ENCODE results near the gene ECHS1.
"Not testable (repeated sequence)": the region's sequence is repeated elsewhere in the genome, so short reads cannot be mapped to it uniquely, and the experiment has no call there.

ECHS1 gene

DNA sequence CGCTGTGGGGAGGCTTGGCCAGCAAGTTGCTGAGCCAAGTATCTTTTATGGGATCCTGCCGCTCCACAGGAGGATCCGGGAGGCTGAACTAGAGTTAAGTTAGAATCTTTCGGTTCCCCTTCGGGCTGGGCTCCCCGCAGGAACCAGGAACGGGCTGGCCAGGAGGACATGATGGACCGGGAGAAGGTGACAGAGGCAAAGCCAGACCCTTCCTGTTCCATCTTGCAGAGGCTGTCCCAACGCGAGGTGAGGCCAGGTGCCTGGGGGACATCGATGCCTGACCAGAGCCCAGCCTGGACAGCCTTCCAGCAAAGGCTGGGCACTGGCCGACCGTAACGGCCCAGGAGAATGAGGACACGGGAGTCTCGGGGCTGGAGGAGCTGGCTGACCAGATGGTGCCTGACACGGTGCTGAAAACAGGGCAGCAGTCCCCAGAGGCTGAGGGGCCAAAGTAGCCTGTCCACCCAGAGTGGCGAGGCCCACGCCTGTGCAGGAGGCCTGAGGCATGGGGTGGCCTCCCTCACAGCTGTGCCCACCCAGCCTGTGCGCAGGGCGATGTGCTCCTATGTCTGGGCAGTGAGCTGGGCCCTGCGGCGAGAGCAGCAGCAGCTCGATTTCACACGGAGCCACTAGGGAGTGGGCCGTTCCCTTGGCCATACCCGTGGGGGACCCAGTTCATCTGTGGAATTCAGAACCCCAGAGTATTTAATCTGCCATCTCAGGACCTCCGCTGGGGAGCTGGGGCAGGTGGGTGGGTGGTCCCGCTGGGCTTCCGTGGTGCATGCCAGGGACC lies 4.1 kb upstream of the ECHS1 start:
- DNase-seq, result no peak

- not testable (repeated sequence) for DNase-seq
Observed at GRCh38 chr10:133376183-133376582, 3.0 kb upstream of the ECHS1 start.

- DNase-seq, result no peak
Observed at GRCh38 chr10:133375357-133376115, 2.4 kb upstream of the ECHS1 start.

DNA sequence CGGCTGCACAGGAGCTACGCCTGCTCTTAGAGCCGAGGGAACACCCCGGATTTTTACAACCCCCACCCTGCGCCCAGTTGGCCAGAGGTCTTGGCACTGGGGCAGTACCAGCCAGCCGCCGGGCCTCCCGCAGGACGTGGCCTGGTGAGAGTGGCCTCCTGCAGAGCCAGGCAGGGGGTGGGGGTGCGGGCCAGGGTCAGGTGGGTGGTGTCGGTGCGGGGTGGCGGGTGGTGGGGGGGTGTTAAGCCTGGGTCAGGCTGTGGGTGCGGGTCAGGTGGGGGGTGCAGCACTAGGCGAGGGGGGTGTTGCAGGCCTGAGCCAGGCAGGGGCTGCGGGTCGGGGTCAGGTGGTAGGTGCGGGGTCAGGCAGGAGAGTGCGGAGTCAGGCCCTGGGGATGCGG lies 647 bp downstream of the ECHS1 start:
- no peak for DNase-seq

- no peak for DNase-seq
Observed at GRCh38 chr10:133370030-133370786, 2.9 kb downstream of the ECHS1 start.

DNA sequence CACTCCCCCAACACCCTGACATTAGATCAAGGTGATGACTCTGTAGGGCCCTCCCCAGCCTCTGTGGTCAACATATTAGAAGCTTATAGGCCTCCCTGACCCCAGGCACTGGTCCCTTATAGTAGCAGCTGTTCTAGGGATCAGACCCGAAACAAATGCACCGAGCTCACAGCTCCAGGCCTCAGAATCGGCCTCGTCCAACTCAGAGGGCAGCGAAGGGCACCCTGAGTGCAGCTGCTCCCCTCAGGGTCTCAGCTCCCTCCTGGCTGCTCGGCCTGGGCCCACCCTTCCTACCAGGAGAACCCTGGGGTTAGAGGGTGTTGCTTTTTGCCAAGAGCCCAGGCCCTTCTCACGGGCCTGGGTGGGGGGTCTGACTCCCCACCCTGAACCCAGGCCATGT lies 5.0 kb downstream of the ECHS1 start:
- no peak for DNase-seq

- not testable (repeated sequence) for DNase-seq
Observed at GRCh38 chr10:133367461-133367860, 5.7 kb downstream of the ECHS1 start.

- no peak for DNase-seq
Observed at GRCh38 chr10:133366751-133367150, 6.4 kb downstream of the ECHS1 start.

- no peak for DNase-seq
Observed at GRCh38 chr10:133366130-133366478, 7.0 kb downstream of the ECHS1 start.

- DNase-seq, result no peak
Observed at GRCh38 chr10:133365461-133366129, 7.6 kb downstream of the ECHS1 start.

GRCh38 chr10:133364645-133365431 lies 8.3 kb downstream of the ECHS1 start:
- DNase-seq, result no peak

DNA sequence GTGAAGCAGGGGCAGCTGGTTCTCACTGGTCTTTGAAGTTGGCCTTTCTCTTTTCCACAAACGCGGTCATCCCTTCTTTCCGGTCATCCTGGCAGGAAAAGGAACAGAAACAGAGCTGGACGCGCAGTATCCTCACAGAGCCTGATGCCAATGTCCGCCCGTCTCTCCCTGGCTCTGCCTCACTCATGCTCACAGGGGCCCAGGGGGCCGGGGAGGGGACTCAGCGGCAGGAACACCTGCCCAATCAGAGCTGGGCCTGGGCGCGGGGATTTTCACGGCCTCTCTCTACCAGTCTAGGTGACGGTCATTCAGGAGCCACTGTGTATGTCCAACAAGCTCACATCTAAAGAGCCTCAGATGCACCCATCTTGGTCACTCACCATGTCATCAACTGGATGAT lies 10.3 kb downstream of the ECHS1 start:
- DNase-seq, result no peak

GRCh38 chr10:133361773-133362441 lies 11.2 kb downstream of the ECHS1 start:
- DNase-seq, result no peak

- no peak for DNase-seq
Observed at GRCh38 chr10:133361227-133361626, 11.9 kb downstream of the ECHS1 start.

DNA sequence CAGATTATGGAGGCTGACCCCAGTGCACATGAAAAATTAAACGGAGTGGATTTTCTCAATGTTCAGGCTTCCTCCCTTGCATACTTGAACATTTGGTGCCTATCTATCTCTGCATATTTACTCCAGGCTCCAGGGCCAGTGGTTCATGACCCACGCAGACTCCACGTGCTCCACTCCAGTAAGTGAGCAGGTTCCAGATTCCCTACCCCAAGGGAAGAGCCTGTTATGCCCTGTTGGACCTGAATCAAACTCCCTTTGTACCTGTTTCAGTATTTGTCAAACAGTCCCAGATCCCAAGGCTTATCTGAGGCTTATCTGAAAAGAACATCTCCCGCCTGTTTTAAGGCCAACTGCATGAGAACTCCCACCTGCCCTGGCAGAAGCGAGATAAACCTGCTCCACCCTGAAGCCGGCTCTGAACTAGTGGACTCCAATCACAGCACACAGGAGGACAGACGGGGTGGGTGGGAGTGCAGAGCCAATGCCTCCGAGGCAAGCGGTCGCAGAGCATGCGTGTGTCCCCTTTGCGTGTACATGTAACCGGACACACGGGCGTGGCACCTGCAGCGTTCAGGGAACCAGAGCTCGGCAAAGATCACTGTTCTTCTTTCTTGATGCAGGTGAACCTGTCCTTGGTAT lies 13.1 kb downstream of the ECHS1 start:
- no peak for DNase-seq

DNA sequence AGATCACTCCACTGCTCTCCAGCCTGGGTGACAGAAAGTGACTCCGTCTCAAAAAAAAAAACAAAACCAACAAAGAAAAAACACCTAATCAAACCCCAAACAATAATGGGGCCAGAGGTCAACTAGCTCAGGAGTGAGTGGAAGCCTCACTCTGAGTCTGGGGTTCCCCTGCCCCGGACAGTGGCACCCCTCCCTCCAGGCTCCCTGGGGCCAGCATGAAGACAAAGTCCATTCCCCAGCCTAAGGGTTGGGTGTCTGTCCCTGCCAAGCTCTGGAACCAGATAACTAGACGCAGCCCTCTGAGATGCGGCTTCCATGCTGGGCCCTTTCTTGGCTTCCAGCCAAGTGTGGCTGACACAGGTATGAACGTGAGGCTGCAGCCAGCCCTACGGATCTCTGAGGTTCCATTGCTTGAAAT lies 13.6 kb downstream of the ECHS1 start:
- no peak for DNase-seq

GRCh38 chr10:133358925-133359310 lies 14.2 kb downstream of the ECHS1 start:
- DNase-seq, result no peak

DNA sequence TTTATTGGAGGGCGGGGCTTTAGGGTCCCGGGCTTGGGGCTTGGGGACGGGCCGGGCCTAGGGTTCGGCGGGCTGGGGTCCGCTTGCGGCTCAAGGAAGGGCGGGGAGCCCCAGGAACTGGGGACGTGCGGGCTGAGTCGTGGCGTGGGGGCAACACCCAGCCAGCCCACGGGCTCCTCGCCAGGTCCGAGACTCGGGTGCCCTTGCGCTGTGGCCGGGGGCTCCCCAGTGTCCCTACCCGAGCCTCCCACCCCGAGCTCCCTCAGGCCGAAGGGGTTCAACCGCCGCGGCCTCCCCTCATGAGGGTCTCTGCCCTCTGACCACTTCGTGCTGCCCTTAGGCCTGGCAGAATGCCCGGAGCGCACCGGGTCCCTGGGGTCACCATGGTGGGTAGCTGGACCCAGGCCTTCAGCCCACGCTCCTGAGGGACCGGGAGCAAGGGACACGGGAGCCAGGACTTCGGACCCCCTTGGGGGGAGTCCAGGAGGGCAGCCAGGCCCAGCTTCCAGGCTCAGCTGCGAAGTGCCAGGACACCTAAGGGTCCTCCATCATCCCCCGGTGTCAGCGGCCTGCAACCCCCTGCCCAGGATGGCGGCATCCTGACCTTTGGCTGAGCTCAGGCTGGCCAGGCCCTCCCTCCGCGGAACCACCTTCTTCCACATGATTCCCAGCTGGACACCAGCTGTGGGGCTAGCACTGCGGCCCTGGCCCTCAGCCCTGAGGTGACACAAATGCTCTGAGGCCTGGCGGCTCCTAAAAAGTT lies 14.8 kb downstream of the ECHS1 start:
- DNase-seq, result no peak

DNA sequence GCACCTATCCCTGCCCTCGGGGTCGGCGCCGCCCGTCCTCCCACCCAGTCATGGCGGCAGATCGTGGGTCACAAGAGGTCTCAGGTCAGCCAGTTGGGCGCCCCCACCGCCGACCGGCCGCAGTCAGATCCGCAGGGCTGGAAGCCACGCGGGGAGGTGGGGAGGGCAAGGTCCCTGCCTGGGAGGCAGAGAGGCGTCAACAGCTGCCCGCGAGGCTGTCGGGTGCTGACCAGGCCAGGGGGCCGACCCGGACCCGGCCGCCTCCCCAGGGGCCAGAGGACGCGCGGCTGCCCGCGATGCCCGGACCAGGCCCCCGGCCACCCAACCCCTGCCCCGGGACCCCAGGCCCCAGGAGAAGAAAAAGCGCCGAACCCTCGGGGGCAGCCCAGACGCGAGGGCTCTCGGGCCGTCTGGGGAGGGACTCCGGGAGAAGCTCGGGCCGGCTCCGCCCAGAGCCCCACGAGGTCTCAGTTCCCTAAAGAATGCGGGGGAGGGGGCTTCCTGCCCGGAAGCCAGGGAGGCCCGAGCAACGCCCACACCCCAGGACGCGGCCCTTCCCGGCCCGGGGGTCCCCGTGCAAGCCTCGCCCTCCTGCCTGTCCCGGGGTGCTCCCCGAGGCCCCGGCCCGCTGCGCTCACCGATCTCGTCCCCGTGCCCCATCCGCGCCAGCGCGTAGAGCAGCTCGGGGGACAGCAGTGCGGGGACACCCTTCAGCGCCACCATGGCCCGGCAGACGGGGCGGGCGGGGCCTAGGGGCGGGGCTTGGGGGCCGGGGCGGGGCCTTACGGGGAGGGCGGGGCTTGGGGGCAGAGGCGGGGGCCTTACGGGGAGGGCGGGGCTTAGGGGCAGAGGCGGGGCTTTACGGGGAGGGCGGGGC lies 15.6 kb downstream of the ECHS1 start, which contains the start of gene FUOM:
TSS of gene FUOM (minus strand) at position 735 of the 877 bp plus-strand sequence. CDS start at position 723, 12 bp downstream.
- DNase-seq, result peak; percentile 9

All from HCEC 1CT (cell line).